ENCODE results near the gene DUS2.

DNA sequence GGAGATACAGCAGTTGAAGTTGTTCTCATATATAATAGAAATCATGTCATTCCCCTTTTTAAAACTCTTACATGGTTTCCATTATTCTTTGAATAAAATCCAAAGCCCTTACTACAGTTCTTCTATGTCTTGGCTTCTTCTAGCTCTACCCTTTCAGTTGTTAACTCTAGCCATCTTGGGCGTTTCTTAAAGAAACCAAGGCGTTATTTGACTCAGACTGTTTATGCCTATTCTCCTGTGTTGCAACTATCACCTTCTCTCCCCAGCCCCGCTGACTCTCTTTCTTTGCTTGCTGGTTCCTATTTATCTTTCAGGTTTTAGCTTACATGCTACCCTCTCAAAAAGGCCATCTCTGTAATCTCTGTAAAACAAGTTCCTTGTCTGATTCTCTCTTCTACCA, 94.8 kb downstream of the DUS2 start:
- TF ChIP-seq POLR2AphosphoS5 (IDR thresholded peaks at IDR 0.05), result no peak
- TF ChIP-seq EP300 (IDR thresholded peaks at IDR 0.05), result no peak
- TF ChIP-seq, protein P1, sequence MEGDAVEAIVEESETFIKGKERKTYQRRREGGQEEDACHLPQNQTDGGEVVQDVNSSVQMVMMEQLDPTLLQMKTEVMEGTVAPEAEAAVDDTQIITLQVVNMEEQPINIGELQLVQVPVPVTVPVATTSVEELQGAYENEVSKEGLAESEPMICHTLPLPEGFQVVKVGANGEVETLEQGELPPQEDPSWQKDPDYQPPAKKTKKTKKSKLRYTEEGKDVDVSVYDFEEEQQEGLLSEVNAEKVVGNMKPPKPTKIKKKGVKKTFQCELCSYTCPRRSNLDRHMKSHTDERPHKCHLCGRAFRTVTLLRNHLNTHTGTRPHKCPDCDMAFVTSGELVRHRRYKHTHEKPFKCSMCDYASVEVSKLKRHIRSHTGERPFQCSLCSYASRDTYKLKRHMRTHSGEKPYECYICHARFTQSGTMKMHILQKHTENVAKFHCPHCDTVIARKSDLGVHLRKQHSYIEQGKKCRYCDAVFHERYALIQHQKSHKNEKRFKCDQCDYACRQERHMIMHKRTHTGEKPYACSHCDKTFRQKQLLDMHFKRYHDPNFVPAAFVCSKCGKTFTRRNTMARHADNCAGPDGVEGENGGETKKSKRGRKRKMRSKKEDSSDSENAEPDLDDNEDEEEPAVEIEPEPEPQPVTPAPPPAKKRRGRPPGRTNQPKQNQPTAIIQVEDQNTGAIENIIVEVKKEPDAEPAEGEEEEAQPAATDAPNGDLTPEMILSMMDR (IDR thresholded peaks at IDR 0.05), result no peak

Data from esophagus muscularis mucosa (tissue), 4 donors.